ENCODE data around the gene NOC4L.

Gene NOC4L

GRCh38 chr12:132171293-132171967, 27.2 kb downstream of the NOC4L start:
- DNase-seq = no peak

GRCh38 chr12:132171968-132172521, 27.8 kb downstream of the NOC4L start:
- DNase-seq = no peak

- DNase-seq = no peak
Observed at GRCh38 chr12:132172619-132173018, 28.4 kb downstream of the NOC4L start.

- no peak for DNase-seq
Observed at GRCh38 chr12:132173135-132174014, 29.1 kb downstream of the NOC4L start.

GRCh38 chr12:132174015-132174838, 30.0 kb downstream of the NOC4L start:
- no peak for DNase-seq

- no peak for DNase-seq
Observed at GRCh38 chr12:132174839-132175490, 30.7 kb downstream of the NOC4L start.

- DNase-seq = no peak
Observed at GRCh38 chr12:132175496-132176384, 31.5 kb downstream of the NOC4L start.

- no peak for DNase-seq
Observed at GRCh38 chr12:132176385-132176919, 32.2 kb downstream of the NOC4L start.

- DNase-seq = no peak
Observed at GRCh38 chr12:132176920-132177551, 32.8 kb downstream of the NOC4L start.

- DNase-seq = no peak
Observed at GRCh38 chr12:132178316-132178715, 34.1 kb downstream of the NOC4L start.

GRCh38 chr12:132178801-132179401, 34.6 kb downstream of the NOC4L start:
- no peak for DNase-seq

- DNase-seq = no peak
Observed at GRCh38 chr12:132179431-132180362, 35.4 kb downstream of the NOC4L start.

GRCh38 chr12:132180648-132181546, 36.6 kb downstream of the NOC4L start:
- DNase-seq = no peak

- no peak for DNase-seq
Observed at GRCh38 chr12:132181570-132182200, 37.4 kb downstream of the NOC4L start.

GRCh38 chr12:132182206-132182710, 38.0 kb downstream of the NOC4L start:
- no peak for DNase-seq

GRCh38 chr12:132182711-132183365, 38.6 kb downstream of the NOC4L start:
- no peak for DNase-seq

- DNase-seq = no peak
Observed at GRCh38 chr12:132185705-132186104, 41.4 kb downstream of the NOC4L start.

Measured in amniotic stem cell (primary cell).